ENCODE measurements around the gene TEX10. TPM values are rescaled to one million over a fixed set of nuclear protein-coding genes. Genes with fewer than 3 reads are reported as not detected.
A peak's percentile ranks its signal among the peaks of the same experiment; 100 is the strongest.

The TEX10 gene
- total and polyA plus RNA-seq, 9 of the 15 experiments (the other 6 are each of a cell fraction or from before 2014, with no cell fraction given): 27.8 to 60.0 (median 47.9) TPM

GRCh38 chr9:100322954-100323536, 29.7 kb downstream of the TEX10 start (continued):
- TF ChIP-seq PBX2 (CRISPR knock-in tag; IDR thresholded peaks at IDR 0.05; ENCODE audit: low read depth): no peak
- peak; percentile 82 for TF ChIP-seq PBX2 (tag; conservative IDR thresholded peaks at IDR 0.05; ENCODE audit: low read depth)
- TF ChIP-seq RAD21 (CRISPR knock-in tag; conservative IDR thresholded peaks at IDR 0.05 in 1 of 2, IDR thresholded peaks at IDR 0.05 in 1 of 2): peak; percentile 25 to 61

- no peaks in the 10 kb centered on the region for H3K4me1 ChIP-seq (replicated peaks in 1 of 2; ENCODE audit: control insufficient read depth in 2 of 2, insufficient read depth in 2 of 2, low read length in 2 of 2)
- H3K9ac ChIP-seq (ENCODE audit: insufficient read depth in 1 of 2, low read depth in 2 of 2, low read length in 2 of 2): no peak overlapping the region
- in situ Hi-C loops (cut with MboI) (loop anchor here (10.0 kb wide), 1 partner anchor 293 kb away; no protein-coding TSS in a partner anchor), intact Hi-C loops (cut with micrococcal nuclease) (no loop called here)
- BruUV-seq (replicated peaks): no TSS peak
- no peaks in the 10 kb centered on the region for H3K9me3 ChIP-seq (replicated peaks; ENCODE audit: control insufficient read depth, insufficient read depth, low read depth, low read length)
- ATAC-seq (no peak), FAIRE-seq (no peak), DNase-seq (ENCODE audit: extremely low read depth in 1 of 4, low spot score in 3 of 4) (no peak)
- CTCF ChIA-PET (ENCODE audit: low intra/inter-chr PET ratio): no interaction called here
- H4K20me1 ChIP-seq (replicated peaks; ENCODE audit: control insufficient read depth, insufficient read depth, low read length): no peaks in the 10 kb centered on the region
- H3K4me3 ChIP-seq: no peak overlapping the region
- TF ChIP-seq HDAC2 (IDR thresholded peaks at IDR 0.05) (no peak), ZBTB11 (CRISPR knock-in tag; IDR thresholded peaks at IDR 0.05) (no peak), NCOA2 (IDR thresholded peaks at IDR 0.05; ENCODE audit: partially characterized antibody in 2 of 2) (no peak), SREBF2 (CRISPR knock-in tag; IDR thresholded peaks at IDR 0.05) (no peak), MXD1 (CRISPR knock-in tag; IDR thresholded peaks at IDR 0.05; ENCODE audit: borderline replicate concordance, poor library complexity, severe bottlenecking) (no peak), ESRRA (IDR thresholded peaks at IDR 0.05; ENCODE audit: borderline replicate concordance, low read depth) (no peak), HDGF (IDR thresholded peaks at IDR 0.05) (no peak), POLR2AphosphoS5 (IDR thresholded peaks at IDR 0.05; ENCODE audit: control insufficient read depth, insufficient read depth, low read depth, low read length) (no peak)
- H3K9me1 ChIP-seq (ENCODE audit: control insufficient read depth, insufficient read depth, low read length): no peaks in the 10 kb centered on the region
- 100% methylated on average over 1 of the region's 1 CpG for WGBS (ENCODE audit: insufficient coverage, low coverage, missing lambda C conversion rate)
- H3K27ac ChIP-seq (ENCODE audit: extremely low read depth, low read depth, low read length): no peak overlapping the region
- no peak overlapping the region for H2AFZ ChIP-seq (ENCODE audit: low read depth, low read length)
- peaks cover 82% of the 10 kb centered on the region for H3K36me3 ChIP-seq (ENCODE audit: control insufficient read depth, insufficient read depth, low read length)
- POLR2A ChIA-PET: no interaction called here
- no peak overlapping the region for H3K4me2 ChIP-seq (ENCODE audit: insufficient read depth, low read length)
- H3K27me3 ChIP-seq (ENCODE audit: control insufficient read depth in 2 of 2, insufficient read depth in 2 of 2, low read length in 2 of 2): no peaks in the 10 kb centered on the region
- H3K79me2 ChIP-seq (ENCODE audit: control insufficient read depth, insufficient read depth, low read length): peaks cover 47% of the 10 kb centered on the region
These were observed 35.0 kb downstream of the TEX10 start for GRCh38 chr9:100317706-100318105.
